Mesodermal cell (in vitro differentiated cells): ENCODE results near the gene LILRA5.

Experiments
- H3K27ac ChIP-seq: 2 replicates; pipeline ENCODE4 v1.7.0; 2013; ENCODE audit warnings: mild to moderate bottlenecking, low read depth, low read length, moderate library complexity; ENCODE audit not compliant: severe bottlenecking
- H3K36me3 ChIP-seq: 2 replicates; pipeline ENCODE4 v1.7.1; 2013; ENCODE audit warnings: mild to moderate bottlenecking, low read length, moderate library complexity; ENCODE audit not compliant: control insufficient read depth, insufficient read depth
- H3K4me1 ChIP-seq: one replicate; pipeline ENCODE4 v1.7.1; 2013; ENCODE audit warnings: mild to moderate bottlenecking, low read length; ENCODE audit not compliant: insufficient read depth, control insufficient read depth, poor library complexity, severe bottlenecking
- H3K4me3 ChIP-seq: 2 replicates; pipeline ENCODE4 v1.7.0; 2013; ENCODE audit warnings: low read length, control low read depth, mild to moderate bottlenecking; ENCODE audit not compliant: insufficient read depth, poor library complexity, severe bottlenecking; ENCODE audit errors: extremely low read depth
- H3K9me3 ChIP-seq: 2 replicates; pipeline ENCODE4 v1.7.1; 2013; ENCODE audit warnings: mild to moderate bottlenecking, low read length, moderate library complexity; ENCODE audit not compliant: control insufficient read depth
- WGBS, 2 experiments: methylation state at CpG; one replicate each; pipeline ENCODE4 v1.1.5; 2013; ENCODE audit warnings: missing lambda C conversion rate in 2 of 2; ENCODE audit not compliant: insufficient coverage in 2 of 2; 5-methylcytosine and 5-hydroxymethylcytosine counted together

The LILRA5 gene

GRCh38 chr19:54317965-54318240, 4.9 kb upstream of the LILRA5 start:
- H3K4me3 ChIP-seq, result no peak overlapping the region
- no peak overlapping the region for H3K27ac ChIP-seq
- 93 to 94% methylated on average over 4 to 6 of the region's 9 CpGs for WGBS, 2 experiments

DNA sequence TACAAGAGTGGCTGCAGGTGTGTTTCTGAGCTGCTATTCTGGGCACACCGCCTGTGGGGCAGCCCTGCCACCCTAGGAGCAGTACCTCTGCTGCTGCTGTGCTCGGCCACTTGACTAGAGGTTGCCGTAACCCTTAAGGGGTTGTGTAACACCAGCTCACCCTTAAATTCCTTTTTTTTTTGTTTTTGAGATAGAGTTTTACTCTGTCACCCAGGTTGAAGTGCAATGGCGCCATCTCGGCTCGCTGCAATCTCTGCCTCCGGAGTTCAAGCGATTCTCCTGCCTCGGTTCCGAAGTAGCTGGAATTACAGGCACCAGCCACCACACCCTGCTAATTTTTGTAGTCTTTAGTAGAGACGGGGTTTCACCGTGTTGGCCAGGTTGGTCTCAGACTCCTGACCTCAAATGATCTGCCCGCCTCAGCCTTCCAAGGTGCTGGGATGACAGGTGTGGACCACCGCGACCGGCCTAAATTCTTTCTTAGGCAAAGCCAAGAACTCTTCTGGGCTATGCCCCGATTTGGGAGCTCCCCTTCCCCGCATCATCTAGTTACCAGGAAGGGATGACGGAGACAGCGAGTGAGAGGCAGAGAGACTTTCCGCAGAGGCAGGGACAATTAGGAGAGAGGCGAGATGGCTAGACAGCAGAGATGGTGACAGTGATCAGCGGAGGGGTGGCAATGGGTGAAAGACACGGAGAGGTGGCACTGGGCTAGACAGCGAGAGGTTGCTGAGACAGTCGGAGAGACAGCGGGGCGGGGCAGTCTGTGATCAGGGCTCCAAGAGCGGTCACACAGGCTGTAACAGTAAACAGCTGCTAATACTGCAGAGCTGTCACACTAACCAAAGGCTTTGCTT, 4.4 kb upstream of the LILRA5 start:
- 89 to 94% methylated on average over 20 to 26 of the region's 29 CpGs for WGBS, 2 experiments
- Histone ChIP-seq H3K4me3 (no peak overlapping the region), H3K4me1 (no peaks in the 10 kb centered on the region), H3K36me3 (no peaks in the 10 kb centered on the region), H3K27ac (no peak overlapping the region), H3K9me3 (peaks cover 4% of the 10 kb centered on the region)

More at GRCh38 chr19:54317965-54318240, 4.9 kb upstream of the LILRA5 start:
- Histone ChIP-seq H3K36me3 (no peaks in the 10 kb centered on the region), H3K4me1 (no peaks in the 10 kb centered on the region), H3K9me3 (peaks cover 4% of the 10 kb centered on the region)

DNA sequence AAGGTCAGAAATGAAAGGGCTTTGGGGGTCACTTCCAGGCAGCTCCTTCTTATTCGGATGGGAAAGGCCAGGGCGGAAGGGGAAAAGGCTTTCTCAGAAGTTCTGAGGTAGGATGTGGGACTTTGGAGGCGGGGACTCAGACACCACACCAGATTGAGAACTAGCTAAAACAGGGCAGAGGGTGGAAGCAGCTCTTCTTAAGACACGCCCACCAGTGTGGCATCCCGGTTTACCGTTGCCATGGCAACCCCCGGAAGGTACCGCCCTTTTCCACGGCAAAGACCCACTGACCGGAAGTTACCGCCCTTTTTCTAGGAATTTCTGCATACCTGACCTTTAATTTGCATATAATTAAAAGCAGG, 3.8 kb upstream of the LILRA5 start:
- Histone ChIP-seq H3K36me3 (no peaks in the 10 kb centered on the region), H3K4me3 (no peak overlapping the region), H3K9me3 (peaks cover 2% of the 10 kb centered on the region), H3K4me1 (no peaks in the 10 kb centered on the region), H3K27ac (no peak overlapping the region)
- WGBS, 2 experiments, result 76 to 80% methylated on average over 7 to 10 of the region's 11 CpGs

- no peaks in the 10 kb centered on the region for H3K9me3 ChIP-seq
- H3K4me1 ChIP-seq, result no peaks in the 10 kb centered on the region
- whole genome bisulfite sequencing, 2 experiments, result 94 to 95% methylated on average over 6 of the region's 10 CpGs
- no peak overlapping the region for H3K4me3 ChIP-seq
- H3K27ac ChIP-seq, result no peak overlapping the region
- no peaks in the 10 kb centered on the region for H3K36me3 ChIP-seq
Measured at GRCh38 chr19:54315956-54316355, 3.0 kb upstream of the LILRA5 start.

DNA sequence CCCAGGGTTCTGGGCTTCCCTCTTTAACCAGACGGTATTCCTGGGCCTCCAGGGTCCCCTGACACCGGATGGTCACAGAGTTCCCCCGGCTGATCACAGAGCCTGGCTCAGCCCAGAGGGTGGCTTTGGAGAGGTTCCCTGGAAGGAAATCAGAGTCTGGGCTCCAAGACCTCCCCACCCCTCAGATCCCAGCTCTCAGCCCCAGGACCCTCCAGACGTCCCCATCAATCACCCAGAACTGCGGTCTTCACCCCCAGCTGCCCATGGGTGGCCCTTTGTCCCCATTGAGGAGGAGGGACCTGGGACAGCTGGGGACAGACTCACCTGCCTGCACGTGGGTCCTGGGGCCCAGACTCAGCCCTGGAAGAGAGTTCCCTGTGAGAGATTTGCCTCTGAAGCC, 955 bp downstream of the LILRA5 start:
- Histone ChIP-seq H3K36me3 (no peaks in the 10 kb centered on the region), H3K9me3 (no peaks in the 10 kb centered on the region), H3K4me1 (no peaks in the 10 kb centered on the region), H3K4me3 (no peak overlapping the region), H3K27ac (no peak overlapping the region)
- WGBS, 2 experiments, result 59 to 80% methylated on average over 3 of the region's 6 CpGs

DNA sequence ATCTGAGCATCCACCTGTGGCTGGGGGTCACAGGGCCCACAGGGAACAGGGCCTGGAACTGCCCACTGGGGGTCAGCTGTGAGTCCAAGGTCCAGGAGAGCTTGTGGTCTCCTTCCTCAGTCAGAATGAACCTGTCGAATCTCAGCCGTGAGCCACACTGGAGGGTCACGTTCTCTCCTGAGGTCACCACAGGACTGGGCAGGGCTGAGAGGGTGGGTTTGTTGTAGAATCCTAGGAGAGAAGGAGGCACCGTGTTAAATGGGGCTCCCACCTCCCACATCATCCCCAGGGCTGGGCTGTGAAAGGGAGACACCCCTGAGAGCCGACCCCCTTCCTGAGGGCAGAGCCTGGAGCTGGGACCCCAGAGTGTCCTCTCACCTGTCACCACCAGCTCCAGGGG, 1.5 kb downstream of the LILRA5 start:
- WGBS, 2 experiments, result 40% methylated on average over 1 of the region's 5 CpGs; no CpG with 5 or more reads in 1 of the 2 experiments
- H3K4me1 ChIP-seq, result no peaks in the 10 kb centered on the region
- no peak overlapping the region for H3K4me3 ChIP-seq

GRCh38 chr19:54310543-54310942, 2.4 kb downstream of the LILRA5 start:
- WGBS, 2 experiments, result 59 to 71% methylated on average over 4 to 5 of the region's 5 CpGs

More for the DNA sequence above, 1.5 kb downstream of the LILRA5 start:
- no peak overlapping the region for H3K27ac ChIP-seq
- no peaks in the 10 kb centered on the region for H3K9me3 ChIP-seq
- no peaks in the 10 kb centered on the region for H3K36me3 ChIP-seq

DNA sequence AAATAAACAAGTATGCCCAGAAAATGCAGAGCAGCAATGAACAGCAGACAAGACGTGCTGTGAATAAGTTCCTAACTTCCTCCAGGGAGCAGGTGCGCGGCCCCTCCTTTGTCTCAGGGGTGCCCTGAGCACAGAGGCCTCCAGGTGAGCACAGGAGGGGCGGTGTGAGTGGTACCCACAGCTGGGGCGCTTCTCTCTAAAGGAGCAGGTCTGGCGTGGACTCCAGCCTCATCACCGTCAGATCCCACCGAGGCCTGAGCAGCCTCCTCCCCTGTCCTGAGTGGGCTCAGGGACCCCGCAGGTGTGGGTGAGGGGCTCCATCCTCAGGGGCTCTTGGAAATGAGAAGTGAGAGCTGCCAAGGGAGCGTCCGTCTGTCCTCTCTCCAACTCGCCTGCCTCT, 3.2 kb downstream of the LILRA5 start:
- Histone ChIP-seq H3K4me3 (no peak overlapping the region), H3K36me3 (no peaks in the 10 kb centered on the region), H3K4me1 (no peaks in the 10 kb centered on the region), H3K9me3 (no peaks in the 10 kb centered on the region), H3K27ac (no peak overlapping the region)
- WGBS, 2 experiments, result 82 to 86% methylated on average over 5 to 7 of the region's 12 CpGs

More at GRCh38 chr19:54310543-54310942, 2.4 kb downstream of the LILRA5 start:
- Histone ChIP-seq H3K27ac (no peak overlapping the region), H3K9me3 (no peaks in the 10 kb centered on the region), H3K4me1 (no peaks in the 10 kb centered on the region), H3K36me3 (no peaks in the 10 kb centered on the region), H3K4me3 (no peak overlapping the region)

- H3K36me3 ChIP-seq, result no peaks in the 10 kb centered on the region
- H3K27ac ChIP-seq, result no peak overlapping the region
- 50 to 80% methylated on average over 1 to 4 of the region's 5 CpGs for WGBS, 2 experiments
- H3K4me1 ChIP-seq, result no peaks in the 10 kb centered on the region
- H3K4me3 ChIP-seq, result no peak overlapping the region
- H3K9me3 ChIP-seq, result no peaks in the 10 kb centered on the region
Measured at GRCh38 chr19:54307389-54308020, 5.5 kb downstream of the LILRA5 start.

DNA sequence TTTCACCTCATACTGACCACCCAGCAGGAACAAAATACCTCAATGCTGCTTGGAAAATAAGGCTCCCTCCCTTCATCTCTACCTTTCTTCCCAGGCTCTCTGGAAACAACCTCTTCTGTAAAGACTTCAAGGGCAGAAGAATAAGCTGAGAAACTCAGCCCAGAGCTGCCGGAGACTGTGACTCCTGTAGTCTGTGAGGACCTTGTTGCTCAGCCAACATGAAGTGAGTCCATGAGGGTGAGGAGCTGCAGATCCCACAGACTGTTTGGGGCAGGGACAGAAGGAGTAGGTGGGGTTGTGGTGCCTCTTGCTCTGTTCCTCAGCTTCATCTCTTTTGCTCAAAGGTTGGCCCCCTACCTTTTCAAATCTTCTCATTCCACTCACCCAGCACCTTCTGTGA, 7.8 kb downstream of the LILRA5 start:
- Histone ChIP-seq H3K9me3 (no peaks in the 10 kb centered on the region), H3K27ac (no peak overlapping the region), H3K36me3 (no peaks in the 10 kb centered on the region), H3K4me3 (no peak overlapping the region), H3K4me1 (no peaks in the 10 kb centered on the region)
- 50 to 86% methylated on average over 1 of the region's 1 CpG for whole genome bisulfite sequencing, 2 experiments

GRCh38 chr19:54302257-54302656, 10.7 kb downstream of the LILRA5 start:
- no peaks in the 10 kb centered on the region for H3K36me3 ChIP-seq
- no peak overlapping the region for H3K27ac ChIP-seq
- H3K9me3 ChIP-seq, result no peaks in the 10 kb centered on the region
- no peaks in the 10 kb centered on the region for H3K4me1 ChIP-seq
- 83 to 90% methylated on average over 3 of the region's 4 CpGs for WGBS, 2 experiments
- no peak overlapping the region for H3K4me3 ChIP-seq
